GM23338 (cell line): Measurements from ENCODE around the gene ZNF587.

Source experiments
- CREB1 ChIP-seq: fragments of 250-450 bp; sonication (Bioruptor Pico); IDR thresholded peaks from 2 replicates; pipeline ENCODE4 v1.5.0; 2020; ENCODE audit warnings: low read depth, mild to moderate bottlenecking, moderate library complexity
- CTCF ChIP-seq, 2 experiments: fragments of 200-600 bp in 1 of 2; sonication (generic) in 1 of 2; conservative IDR thresholded peaks; 2 replicates each; pipeline versions ENCODE4 v1.5.1 to v1.6.1; 2016 to 2017; ENCODE audit warnings: antibody characterized with exemption in 2 of 2, low read depth in 2 of 2, mild to moderate bottlenecking in 2 of 2, moderate library complexity in 1 of 2
- ETS1 ChIP-seq: IDR thresholded peaks from 2 replicates; pipeline ENCODE4 v1.6.1; 2016; ENCODE audit warnings: antibody characterized with exemption
- EZH2 ChIP-seq: fragments of 200-600 bp; sonication (generic); IDR thresholded peaks from one replicate; pipeline ENCODE4 v1.8.0; 2017; ENCODE audit warnings: antibody characterized with exemption, mild to moderate bottlenecking, low read depth; ENCODE audit not compliant: unreplicated experiment
- NANOG ChIP-seq: IDR thresholded peaks from 2 replicates; pipeline ENCODE4 v1.6.1; 2016; ENCODE audit warnings: antibody characterized with exemption, borderline replicate concordance
- POLR2AphosphoS5 ChIP-seq: IDR thresholded peaks from 2 replicates; pipeline ENCODE4 v1.6.1; 2016; ENCODE audit warnings: antibody characterized with exemption, low read depth
- REST ChIP-seq: IDR thresholded peaks from one replicate; pipeline ENCODE4 v1.6.1; 2018; ENCODE audit warnings: antibody characterized with exemption; ENCODE audit not compliant: unreplicated experiment

DNA sequence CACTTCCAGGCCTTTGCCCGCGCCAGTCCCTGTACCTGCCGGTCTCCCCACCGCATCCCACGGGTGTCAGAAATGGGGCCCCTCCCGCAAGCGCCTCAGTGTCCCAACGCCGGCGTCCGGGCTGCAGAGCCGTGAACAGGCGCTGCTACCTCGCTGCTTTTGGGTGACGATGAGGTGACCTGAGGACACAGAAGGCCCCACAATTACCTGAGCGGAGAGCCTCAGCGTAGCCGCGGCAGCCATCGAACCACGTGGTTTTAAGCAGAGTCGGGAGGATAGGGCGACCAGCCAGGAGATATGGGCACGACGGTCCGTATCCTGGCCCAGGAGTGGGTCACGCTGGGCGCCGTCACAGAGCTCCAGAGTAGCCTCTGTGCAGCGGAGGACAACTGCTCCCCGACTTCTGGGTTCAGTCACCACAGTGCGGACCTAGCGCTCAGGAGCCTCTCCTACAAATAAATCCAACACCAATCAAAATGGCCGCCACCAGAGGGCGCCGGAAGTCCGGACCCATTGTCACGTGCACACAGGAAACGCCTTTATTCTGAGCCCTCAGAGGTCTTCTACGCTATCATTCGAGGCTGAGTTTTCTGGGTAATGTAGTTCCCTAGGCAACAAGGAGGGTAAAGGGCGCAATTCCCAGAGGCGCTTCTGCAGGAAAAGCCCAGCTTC is 39.0 kb downstream of the ZNF587 start, which contains the start of gene ZNF814:
- TF ChIP-seq REST (no peak), CTCF (conservative IDR thresholded peaks at IDR 0.05; ENCODE audit: low read depth in 2 of 2) (peak; percentile 15 to 16; a peak in 2 of 4 replicates), POLR2AphosphoS5 (peak; percentile 85), NANOG (no peak), EZH2 (no peak), CREB1 (peak; percentile 87), ETS1 (peak; percentile 93)
